ENCODE measurements around the gene ADGRD2.
"Not testable (repeated sequence)": the region's sequence is repeated elsewhere in the genome, so short reads cannot be mapped to it uniquely, and the experiment has no call there.

ADGRD2 gene

GRCh38 chr9:124425733-124426132 is 24.5 kb upstream of the ADGRD2 start:
- H3K9me3 Mint-ChIP-seq; intact Hi-C loops (cut with micrococcal nuclease); H3K27ac Mint-ChIP-seq; H3K4me1 Mint-ChIP-seq (ENCODE audit: low read depth); H3K36me3 Mint-ChIP-seq (ENCODE audit: low read depth); H3K4me3 Mint-ChIP-seq: not testable (repeated sequence)
- H3K27me3 Mint-ChIP-seq: peaks cover 13% of the 10 kb centered on the region

GRCh38 chr9:124426361-124426760 is 23.9 kb upstream of the ADGRD2 start:
- no peak overlapping the region for H3K27ac Mint-ChIP-seq
- H3K4me3 Mint-ChIP-seq: no peak overlapping the region
- H3K9me3 Mint-ChIP-seq: no peaks in the 10 kb centered on the region
- no peaks in the 10 kb centered on the region for H3K4me1 Mint-ChIP-seq (ENCODE audit: low read depth)
- intact Hi-C loops (cut with micrococcal nuclease): no loop called here
- H3K27me3 Mint-ChIP-seq: peaks cover 13% of the 10 kb centered on the region
- no peaks in the 10 kb centered on the region for H3K36me3 Mint-ChIP-seq (ENCODE audit: low read depth)

GRCh38 chr9:124427281-124427680 is 23.0 kb upstream of the ADGRD2 start:
- no peaks in the 10 kb centered on the region for H3K36me3 Mint-ChIP-seq (ENCODE audit: low read depth)
- no peak overlapping the region for H3K4me3 Mint-ChIP-seq
- intact Hi-C loops (cut with micrococcal nuclease): no loop called here
- H3K4me1 Mint-ChIP-seq (ENCODE audit: low read depth): no peaks in the 10 kb centered on the region
- H3K27ac Mint-ChIP-seq: no peak overlapping the region
- H3K9me3 Mint-ChIP-seq: no peaks in the 10 kb centered on the region
- peaks cover 13% of the 10 kb centered on the region for H3K27me3 Mint-ChIP-seq

- intact Hi-C loops (cut with micrococcal nuclease): no loop called here
- no peak overlapping the region for H3K27ac Mint-ChIP-seq
- H3K4me3 Mint-ChIP-seq: no peak overlapping the region
- H3K27me3 Mint-ChIP-seq: peaks cover 10% of the 10 kb centered on the region
- H3K9me3 Mint-ChIP-seq: no peaks in the 10 kb centered on the region
- H3K36me3 Mint-ChIP-seq (ENCODE audit: low read depth): no peaks in the 10 kb centered on the region
- H3K4me1 Mint-ChIP-seq (ENCODE audit: low read depth): no peaks in the 10 kb centered on the region
These were observed 21.3 kb upstream of the ADGRD2 start for GRCh38 chr9:124428751-124429529.

- intact Hi-C loops (cut with micrococcal nuclease): no loop called here
- peaks cover 7% of the 10 kb centered on the region for H3K27me3 Mint-ChIP-seq
- H3K4me1 Mint-ChIP-seq (ENCODE audit: low read depth): no peaks in the 10 kb centered on the region
These were observed 20.8 kb upstream of the ADGRD2 start for GRCh38 chr9:124429530-124429867.

GRCh38 chr9:124436320-124436719 is 13.9 kb upstream of the ADGRD2 start:
- Mint-ChIP-seq H3K4me3 (no peak overlapping the region), H3K36me3 (ENCODE audit: low read depth) (no peaks in the 10 kb centered on the region), H3K27me3 (peaks cover 20% of the 10 kb centered on the region), H3K4me1 (ENCODE audit: low read depth) (no peaks in the 10 kb centered on the region), H3K9me3 (no peaks in the 10 kb centered on the region), H3K27ac (no peak overlapping the region)
- intact Hi-C loops (cut with micrococcal nuclease): no loop called here

More at GRCh38 chr9:124429530-124429867, 20.8 kb upstream of the ADGRD2 start:
- Mint-ChIP-seq H3K27ac (no peak overlapping the region), H3K36me3 (ENCODE audit: low read depth) (no peaks in the 10 kb centered on the region), H3K9me3 (no peaks in the 10 kb centered on the region), H3K4me3 (no peak overlapping the region)

GRCh38 chr9:124437086-124437485 is 13.2 kb upstream of the ADGRD2 start:
- H3K4me3 Mint-ChIP-seq: no peak overlapping the region
- H3K27me3 Mint-ChIP-seq: peaks cover 27% of the 10 kb centered on the region
- intact Hi-C loops (cut with micrococcal nuclease): no loop called here

GRCh38 chr9:124438091-124438490 is 12.2 kb upstream of the ADGRD2 start:
- no peaks in the 10 kb centered on the region for H3K36me3 Mint-ChIP-seq (ENCODE audit: low read depth)
- H3K27ac Mint-ChIP-seq: no peak overlapping the region
- intact Hi-C loops (cut with micrococcal nuclease): no loop called here
- H3K27me3 Mint-ChIP-seq: peaks cover 29% of the 10 kb centered on the region
- H3K4me3 Mint-ChIP-seq: no peak overlapping the region
- H3K4me1 Mint-ChIP-seq (ENCODE audit: low read depth): no peaks in the 10 kb centered on the region
- no peaks in the 10 kb centered on the region for H3K9me3 Mint-ChIP-seq

More at GRCh38 chr9:124437086-124437485, 13.2 kb upstream of the ADGRD2 start:
- Mint-ChIP-seq H3K9me3 (no peaks in the 10 kb centered on the region), H3K4me1 (ENCODE audit: low read depth) (no peaks in the 10 kb centered on the region), H3K36me3 (ENCODE audit: low read depth) (no peaks in the 10 kb centered on the region), H3K27ac (no peak overlapping the region)

GRCh38 chr9:124439086-124439485 is 11.2 kb upstream of the ADGRD2 start:
- H3K36me3 Mint-ChIP-seq (ENCODE audit: low read depth): no peaks in the 10 kb centered on the region
- H3K27ac Mint-ChIP-seq: no peak overlapping the region
- H3K4me1 Mint-ChIP-seq (ENCODE audit: low read depth): no peaks in the 10 kb centered on the region
- H3K9me3 Mint-ChIP-seq: no peaks in the 10 kb centered on the region
- H3K27me3 Mint-ChIP-seq: peaks cover 24% of the 10 kb centered on the region
- intact Hi-C loops (cut with micrococcal nuclease): no loop called here
- no peak overlapping the region for H3K4me3 Mint-ChIP-seq

- intact Hi-C loops (cut with micrococcal nuclease): no loop called here
- no peak overlapping the region for H3K4me3 Mint-ChIP-seq
These were observed 10.5 kb upstream of the ADGRD2 start for GRCh38 chr9:124439686-124440243.

GRCh38 chr9:124440786-124441185 is 9.5 kb upstream of the ADGRD2 start:
- no peaks in the 10 kb centered on the region for H3K9me3 Mint-ChIP-seq
- H3K4me3 Mint-ChIP-seq: no peak overlapping the region
- H3K4me1 Mint-ChIP-seq (ENCODE audit: low read depth): no peaks in the 10 kb centered on the region
- H3K36me3 Mint-ChIP-seq (ENCODE audit: low read depth): no peaks in the 10 kb centered on the region
- H3K27ac Mint-ChIP-seq: no peak overlapping the region
- peaks cover 24% of the 10 kb centered on the region for H3K27me3 Mint-ChIP-seq
- intact Hi-C loops (cut with micrococcal nuclease): no loop called here

More at GRCh38 chr9:124439686-124440243, 10.5 kb upstream of the ADGRD2 start:
- no peak overlapping the region for H3K27ac Mint-ChIP-seq
- peaks cover 24% of the 10 kb centered on the region for H3K27me3 Mint-ChIP-seq
- H3K4me1 Mint-ChIP-seq (ENCODE audit: low read depth): no peaks in the 10 kb centered on the region
- no peaks in the 10 kb centered on the region for H3K36me3 Mint-ChIP-seq (ENCODE audit: low read depth)
- H3K9me3 Mint-ChIP-seq: no peaks in the 10 kb centered on the region

- peaks cover 24% of the 10 kb centered on the region for H3K27me3 Mint-ChIP-seq
- no peak overlapping the region for H3K27ac Mint-ChIP-seq
- intact Hi-C loops (cut with micrococcal nuclease): no loop called here
- no peaks in the 10 kb centered on the region for H3K36me3 Mint-ChIP-seq (ENCODE audit: low read depth)
- no peak overlapping the region for H3K4me3 Mint-ChIP-seq
- no peaks in the 10 kb centered on the region for H3K9me3 Mint-ChIP-seq
- no peaks in the 10 kb centered on the region for H3K4me1 Mint-ChIP-seq (ENCODE audit: low read depth)
These were observed 9.0 kb upstream of the ADGRD2 start for GRCh38 chr9:124441291-124441690.

- Mint-ChIP-seq H3K4me3 (no peak overlapping the region), H3K27me3 (peaks cover 24% of the 10 kb centered on the region), H3K27ac (no peak overlapping the region), H3K36me3 (ENCODE audit: low read depth) (no peaks in the 10 kb centered on the region), H3K9me3 (no peaks in the 10 kb centered on the region), H3K4me1 (ENCODE audit: low read depth) (no peaks in the 10 kb centered on the region)
- intact Hi-C loops (cut with micrococcal nuclease): no loop called here
These were observed 7.9 kb upstream of the ADGRD2 start for GRCh38 chr9:124442379-124442778.

- intact Hi-C loops (cut with micrococcal nuclease): no loop called here
- H3K9me3 Mint-ChIP-seq: no peaks in the 10 kb centered on the region
- no peaks in the 10 kb centered on the region for H3K36me3 Mint-ChIP-seq (ENCODE audit: low read depth)
- no peak overlapping the region for H3K4me3 Mint-ChIP-seq
- peaks cover 24% of the 10 kb centered on the region for H3K27me3 Mint-ChIP-seq
- H3K4me1 Mint-ChIP-seq (ENCODE audit: low read depth): no peaks in the 10 kb centered on the region
- H3K27ac Mint-ChIP-seq: no peak overlapping the region
These were observed 7.4 kb upstream of the ADGRD2 start for GRCh38 chr9:124442826-124443225.

GRCh38 chr9:124443625-124444024 is 6.6 kb upstream of the ADGRD2 start:
- Mint-ChIP-seq H3K27me3 (peaks cover 24% of the 10 kb centered on the region), H3K27ac (no peak overlapping the region), H3K36me3 (ENCODE audit: low read depth) (no peaks in the 10 kb centered on the region), H3K4me3 (no peak overlapping the region), H3K9me3 (no peaks in the 10 kb centered on the region), H3K4me1 (ENCODE audit: low read depth) (no peaks in the 10 kb centered on the region)
- intact Hi-C loops (cut with micrococcal nuclease): no loop called here

Data from dendritic cell treated with granulocyte-macrophage colony-stimulating factor and Interleukin-4, amounts not matched to agents 40 ng/mL and 50 ng/mL, for 4 days (primary cell).